Hepatocyte (in vitro differentiated cells): ENCODE results near the gene ATP5F1D. TPM values are rescaled to one million over a fixed set of nuclear protein-coding genes. Genes with fewer than 3 reads are reported as not detected.

Source experiments
- DNase-seq: peaks from one replicate; pipeline ENCODE4 v3.0.0-alpha.2; 2016; ENCODE audit warnings: low spot score
- H2AFZ ChIP-seq: fragments of 200-600 bp; sonication (generic); 2 replicates; pipeline ENCODE4 v1.6.0; 2016; ENCODE audit warnings: antibody characterized with exemption, mild to moderate bottlenecking
- H3K27ac ChIP-seq: fragments of 200-600 bp; sonication (generic); 2 replicates; pipeline ENCODE4 v1.5.1; 2016; ENCODE audit warnings: mild to moderate bottlenecking
- H3K27me3 ChIP-seq: fragments of 200-600 bp; sonication (generic); 2 replicates; pipeline ENCODE4 v1.6.1; 2016
- H3K36me3 ChIP-seq: fragments of 200-600 bp; sonication (generic); replicated peaks from 2 replicates; pipeline ENCODE4 v1.5.1; 2016; ENCODE audit warnings: low read depth; ENCODE audit not compliant: insufficient read depth
- H3K4me1 ChIP-seq: fragments of 200-600 bp; sonication (generic); 2 replicates; pipeline ENCODE4 v1.5.1; 2016; ENCODE audit warnings: mild to moderate bottlenecking, moderate library complexity; ENCODE audit not compliant: insufficient read depth
- H3K4me2 ChIP-seq: fragments of 200-600 bp; sonication (generic); 2 replicates; pipeline ENCODE4 v1.6.0; 2016
- H3K4me3 ChIP-seq: fragments of 200-600 bp; sonication (generic); 2 replicates; pipeline ENCODE4 v1.5.1; 2016; ENCODE audit warnings: mild to moderate bottlenecking
- H3K79me2 ChIP-seq: fragments of 200-600 bp; sonication (generic); 2 replicates; pipeline ENCODE4 v1.6.0; 2017; ENCODE audit warnings: mild to moderate bottlenecking
- H3K9me2 ChIP-seq: fragments of 200-600 bp; sonication (generic); replicated peaks from 2 replicates; pipeline ENCODE4 v1.6.0; 2017; ENCODE audit warnings: mild to moderate bottlenecking; ENCODE audit not compliant: insufficient read depth
- H3K9me3 ChIP-seq: fragments of 200-600 bp; sonication (generic); 2 replicates; pipeline ENCODE4 v1.5.1; 2016; ENCODE audit warnings: low read depth, mild to moderate bottlenecking
- H4K20me1 ChIP-seq: fragments of 200-600 bp; sonication (generic); 2 replicates; pipeline ENCODE4 v1.6.0; 2016; ENCODE audit warnings: mild to moderate bottlenecking; ENCODE audit not compliant: insufficient read depth, poor library complexity, severe bottlenecking
- CTCF ChIP-seq: fragments of 200-600 bp; sonication (generic); IDR thresholded peaks from 2 replicates; pipeline ENCODE4 v1.5.1; 2016; ENCODE audit warnings: antibody characterized with exemption, mild to moderate bottlenecking; ENCODE audit not compliant: poor library complexity
- EZH2 ChIP-seq: fragments of 200-600 bp; sonication (generic); IDR thresholded peaks from 2 replicates; pipeline ENCODE4 v1.6.1; 2016; ENCODE audit warnings: antibody characterized with exemption, mild to moderate bottlenecking, borderline replicate concordance
- EZH2phosphoT487 ChIP-seq: fragments of 200-600 bp; sonication (generic); IDR thresholded peaks from one replicate; pipeline ENCODE4 v1.6.1; 2018; ENCODE audit warnings: antibody characterized with exemption, mild to moderate bottlenecking, low read depth, moderate library complexity; ENCODE audit not compliant: unreplicated experiment, severe bottlenecking
- WGBS: methylation state at CpG from one replicate; pipeline ENCODE4 v1.1.6; 2016; ENCODE audit warnings: low lambda C conversion rate; ENCODE audit errors: missing lambda C conversion rate; 5-methylcytosine and 5-hydroxymethylcytosine counted together
- polyA plus RNA-seq: library from polyadenylated mRNA; unstranded; fragments of >200 nt; fragmentation: Nextera tagmentation; extraction: Ambion mirVana; gene quantifications from 2 replicates; pipeline ENCODE4 v1.2.1, GENCODE V29; 2016
- total RNA-seq: library from RNA; depleted of rRNA; stranded (reverse); fragments of >200 nt; gene quantifications from 2 replicates; pipeline ENCODE4 v1.2.3, GENCODE V29; 2014

The ATP5F1D gene
- total and polyA plus RNA-seq, 2 experiments from 2014 or later = 54.0 to 291 TPM

- no peaks in the 10 kb centered on the region for H3K27me3 ChIP-seq
- H3K9me3 ChIP-seq = no peaks in the 10 kb centered on the region
- DNase-seq = no peak
- H3K4me1 ChIP-seq = peaks cover 38% of the 10 kb centered on the region
- no peak overlapping the region for H2AFZ ChIP-seq
- peak overlapping the region; percentile 16 for H3K4me3 ChIP-seq
- no peak for TF ChIP-seq EZH2phosphoT487
- no peak for TF ChIP-seq CTCF
- TF ChIP-seq EZH2 = no peak
- 93% methylated on average over 34 of the region's 46 CpGs for WGBS
- peak overlapping the region; percentile 99 for H3K27ac ChIP-seq
- peaks cover 50% of the 10 kb centered on the region for H4K20me1 ChIP-seq
- H3K4me2 ChIP-seq = peak overlapping the region; percentile 89
- H3K79me2 ChIP-seq = peaks cover 67% of the 10 kb centered on the region
- H3K36me3 ChIP-seq = peaks cover 5% of the 10 kb centered on the region
- H3K9me2 ChIP-seq = no peaks in the 10 kb centered on the region
Measured at GRCh38 chr19:1274081-1274851, 32.7 kb downstream of the ATP5F1D start.

GRCh38 chr19:1274852-1275259 is 33.3 kb downstream of the ATP5F1D start:
- Histone ChIP-seq H2AFZ (no peak overlapping the region), H3K4me2 (peak overlapping the region; percentile 89), H3K36me3 (peaks cover 5% of the 10 kb centered on the region), H3K79me2 (peaks cover 65% of the 10 kb centered on the region), H3K4me1 (peaks cover 38% of the 10 kb centered on the region), H4K20me1 (peaks cover 47% of the 10 kb centered on the region), H3K27me3 (no peaks in the 10 kb centered on the region), H3K9me3 (no peaks in the 10 kb centered on the region), H3K27ac (peak overlapping the region; percentile 99), H3K4me3 (peak overlapping the region; percentile 16), H3K9me2 (no peaks in the 10 kb centered on the region)
- DNase-seq = no peak
- TF ChIP-seq EZH2phosphoT487 (no peak), CTCF (no peak), EZH2 (no peak)
- 65% methylated on average over 35 of the region's 44 CpGs for WGBS

GRCh38 chr19:1275260-1275975 is 33.9 kb downstream of the ATP5F1D start, which contains the start of gene FAM174C:
FAM174C (plus strand) TSS chr19:1275530; CDS start chr19:1275550, 20 bp downstream.
- Histone ChIP-seq H3K36me3 (peaks cover 5% of the 10 kb centered on the region), H4K20me1 (peaks cover 42% of the 10 kb centered on the region), H3K9me3 (no peaks in the 10 kb centered on the region), H3K27me3 (no peaks in the 10 kb centered on the region), H3K27ac (peak within 1 kb of the TSS; percentile 99), H2AFZ (peak within 1 kb of the TSS; percentile 18), H3K9me2 (no peaks in the 10 kb centered on the region), H3K4me2 (peak within 1 kb of the TSS; percentile 89), H3K4me1 (peaks cover 35% of the 10 kb centered on the region), H3K79me2 (peaks cover 59% of the 10 kb centered on the region), H3K4me3 (peak within 1 kb of the TSS; percentile 44)
- TF ChIP-seq CTCF (no peak), EZH2phosphoT487 (no peak), EZH2 (no peak)
- WGBS = under 1% methylated on average over 80 of the region's 98 CpGs
- peak; percentile 98 for DNase-seq
